HG03139 (cell line): ENCODE measurements around the gene SMYD3.

Source experiments
- ATAC-seq: cut with Tn5 transposase; IDR thresholded peaks from one replicate; pipeline ENCODE4 v1.9.1; 2021; ENCODE audit not compliant: unreplicated experiment

SMYD3 gene

GRCh38 chr1:245881767-245882391 is 625.2 kb downstream of the SMYD3 start:
- ATAC-seq = no peak

GRCh38 chr1:245880754-245881403 is 626.2 kb downstream of the SMYD3 start:
- ATAC-seq = no peak

- no peak for ATAC-seq
Measured at GRCh38 chr1:245879091-245879490, 628.0 kb downstream of the SMYD3 start.

GRCh38 chr1:245878585-245878984 is 628.5 kb downstream of the SMYD3 start:
- no peak for ATAC-seq

- no peak for ATAC-seq
Measured at GRCh38 chr1:245877976-245878375, 629.1 kb downstream of the SMYD3 start.

GRCh38 chr1:245876586-245876985 is 630.5 kb downstream of the SMYD3 start:
- ATAC-seq = no peak

GRCh38 chr1:245875581-245876261 is 631.4 kb downstream of the SMYD3 start:
- no peak for ATAC-seq

- no peak for ATAC-seq
Measured at GRCh38 chr1:245874942-245875580, 632.0 kb downstream of the SMYD3 start.

- ATAC-seq = no peak
Measured at GRCh38 chr1:245873883-245874671, 633.0 kb downstream of the SMYD3 start.

GRCh38 chr1:245873068-245873467 is 634.0 kb downstream of the SMYD3 start:
- ATAC-seq = no peak

- ATAC-seq = no peak
Measured at GRCh38 chr1:245872475-245872874, 634.6 kb downstream of the SMYD3 start.

- no peak for ATAC-seq
Measured at GRCh38 chr1:245871915-245872314, 635.2 kb downstream of the SMYD3 start.

- ATAC-seq = no peak
Measured at GRCh38 chr1:245871191-245871590, 635.9 kb downstream of the SMYD3 start.

GRCh38 chr1:245870698-245871097 is 636.4 kb downstream of the SMYD3 start:
- no peak for ATAC-seq

- no peak for ATAC-seq
Measured at GRCh38 chr1:245869847-245870246, 637.2 kb downstream of the SMYD3 start.

GRCh38 chr1:245867738-245868137 is 639.3 kb downstream of the SMYD3 start:
- ATAC-seq = no peak

GRCh38 chr1:245864872-245865271 is 642.2 kb downstream of the SMYD3 start:
- no peak for ATAC-seq

- ATAC-seq = no peak
Measured at GRCh38 chr1:245863566-245864184, 643.4 kb downstream of the SMYD3 start.

- ATAC-seq = no peak
Measured at GRCh38 chr1:245862812-245863540, 644.1 kb downstream of the SMYD3 start.
